NCI-H82 treated with DMSO at 0.1 percent for 48 hours (cell line): ENCODE measurements around the gene SOX18.
A peak's percentile ranks its signal among the peaks of the same experiment; 100 is the strongest.
"Not testable (repeated sequence)": the region's sequence is repeated elsewhere in the genome, so short reads cannot be mapped to it uniquely, and the experiment has no call there.

ENCODE experiments used
- DNase-seq: peaks from one replicate; lab custom pipeline; 2025; ENCODE audit not compliant: unreplicated experiment; lab: John Stamatoyannopoulos, UW

Gene SOX18

DNA sequence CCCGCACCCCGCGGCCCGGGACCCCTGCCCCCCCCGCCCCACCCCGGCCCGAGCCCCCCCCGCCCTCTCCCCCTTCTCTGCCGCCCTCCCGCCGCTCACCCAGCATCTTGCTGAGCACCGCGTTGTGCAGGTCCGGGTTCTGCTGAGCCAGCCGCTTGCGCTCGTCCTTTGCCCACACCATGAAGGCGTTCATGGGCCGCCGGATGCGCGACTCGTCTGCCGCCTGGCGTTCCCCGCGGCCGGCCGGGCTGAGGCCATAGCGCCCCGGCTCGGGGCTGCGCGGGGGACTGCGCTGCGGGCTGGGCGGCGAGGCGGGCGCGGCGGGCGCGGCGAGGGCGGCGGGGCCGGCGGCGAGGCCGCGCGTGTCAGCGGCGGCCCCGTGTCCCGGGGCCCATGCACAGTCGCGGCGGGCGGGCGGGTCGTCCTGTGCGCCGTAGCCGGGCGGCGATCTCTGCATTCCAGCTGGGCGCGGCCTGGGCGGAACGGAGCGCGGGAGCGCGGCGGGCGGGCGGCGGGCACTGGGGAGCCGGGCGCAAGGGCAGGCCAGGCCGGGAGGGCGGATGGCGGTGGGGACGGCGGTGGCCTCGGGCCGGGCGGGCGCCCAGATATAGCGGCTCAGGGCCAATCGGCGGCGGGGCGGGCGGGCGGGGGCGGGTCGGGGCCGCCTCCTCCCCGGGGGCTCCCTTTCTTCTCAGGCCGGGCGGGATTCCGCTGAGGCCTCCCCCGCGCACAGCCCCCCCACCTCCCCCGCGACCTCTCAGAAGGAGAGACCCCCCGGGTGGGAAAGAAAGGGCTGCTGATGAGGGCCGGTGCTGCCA lies at the start of gene SOX18:
Gene SOX18, minus strand, starts transcription at position 580 of the 818 bp plus-strand sequence. Its CDS starts 123 bp downstream, at position 457.
- no peak for DNase-seq

DNA sequence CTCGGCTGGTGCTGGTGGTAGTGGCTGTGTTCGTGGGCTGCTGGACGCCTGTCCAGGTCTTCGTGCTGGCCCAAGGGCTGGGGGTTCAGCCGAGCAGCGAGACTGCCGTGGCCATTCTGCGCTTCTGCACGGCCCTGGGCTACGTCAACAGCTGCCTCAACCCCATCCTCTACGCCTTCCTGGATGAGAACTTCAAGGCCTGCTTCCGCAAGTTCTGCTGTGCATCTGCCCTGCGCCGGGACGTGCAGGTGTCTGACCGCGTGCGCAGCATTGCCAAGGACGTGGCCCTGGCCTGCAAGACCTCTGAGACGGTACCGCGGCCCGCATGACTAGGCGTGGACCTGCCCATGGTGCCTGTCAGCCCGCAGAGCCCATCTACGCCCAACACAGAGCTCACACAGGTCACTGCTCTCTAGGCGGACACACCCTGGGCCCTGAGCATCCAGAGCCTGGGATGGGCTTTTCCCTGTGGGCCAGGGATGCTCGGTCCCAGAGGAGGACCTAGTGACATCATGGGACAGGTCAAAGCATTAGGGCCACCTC lies 49.1 kb upstream of the SOX18 start:
- DNase-seq = no peak

- DNase-seq = no peak
Observed at GRCh38 chr20:64096535-64096934, 47.1 kb upstream of the SOX18 start.

DNA sequence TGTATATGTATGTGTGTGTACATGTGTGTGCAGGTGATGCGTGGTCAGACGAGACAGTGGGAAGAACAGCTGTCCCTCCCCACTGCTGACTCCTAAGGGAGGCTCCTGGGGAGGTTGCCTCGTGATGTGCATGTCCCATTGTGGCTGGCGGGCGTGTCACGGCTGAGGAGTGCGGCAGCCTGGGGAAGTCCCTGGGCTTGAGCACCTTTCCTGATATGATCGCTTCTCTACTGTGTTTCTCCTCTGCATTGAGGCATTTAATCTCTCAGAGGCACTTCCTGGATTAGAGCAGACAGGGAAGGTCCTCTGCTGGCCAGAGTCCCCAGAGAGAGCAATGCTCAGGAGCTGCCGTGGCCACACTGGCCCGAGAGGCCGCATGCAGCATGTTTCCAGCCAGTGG lies 46.5 kb upstream of the SOX18 start:
- no peak for DNase-seq

DNA sequence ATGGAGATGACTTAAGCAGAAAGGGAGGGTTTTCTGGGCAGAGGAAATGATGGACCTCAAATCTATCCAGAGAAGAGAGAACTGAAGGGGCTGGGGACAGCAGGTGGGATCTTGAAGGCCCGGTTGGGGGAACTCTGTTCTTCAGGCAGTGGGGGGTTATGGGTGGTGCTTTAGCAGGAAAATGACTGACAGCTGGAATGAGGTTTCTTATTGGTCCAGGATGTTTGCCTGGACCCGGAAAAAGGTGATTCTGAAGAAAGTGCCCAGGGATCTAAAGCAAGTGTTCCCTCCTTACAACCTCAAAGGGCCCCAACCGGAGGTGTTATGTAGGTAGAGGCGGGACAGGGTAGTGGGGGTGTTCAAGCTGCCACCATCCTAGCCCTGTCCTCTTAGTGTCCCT lies 46.0 kb upstream of the SOX18 start:
- DNase-seq = no peak

- DNase-seq = no peak
Observed at GRCh38 chr20:64093013-64093503, 43.6 kb upstream of the SOX18 start.

GRCh38 chr20:64092258-64093012 lies 43.0 kb upstream of the SOX18 start:
- no peak for DNase-seq

DNA sequence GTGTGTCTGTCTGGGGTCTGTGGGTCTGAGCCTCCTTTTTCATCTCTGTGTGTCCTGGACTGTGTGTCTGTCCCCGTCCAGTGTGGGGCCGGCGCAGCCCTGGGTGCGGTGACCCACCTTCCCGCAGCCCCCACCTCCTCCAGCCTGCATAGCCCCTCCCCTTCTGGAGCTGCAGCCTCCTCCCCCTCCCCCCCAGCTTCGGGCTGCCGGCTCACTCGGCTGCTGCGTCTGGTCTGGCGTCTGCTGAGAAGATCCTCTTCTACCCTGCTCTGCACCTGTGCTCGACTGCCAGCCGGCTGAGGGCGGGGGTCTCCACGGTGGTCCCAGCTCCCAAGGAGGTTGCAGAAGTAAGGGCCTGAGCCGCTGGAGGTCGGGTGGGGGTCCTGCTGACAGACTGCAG lies 42.3 kb upstream of the SOX18 start:
- DNase-seq = peak; percentile 16

DNA sequence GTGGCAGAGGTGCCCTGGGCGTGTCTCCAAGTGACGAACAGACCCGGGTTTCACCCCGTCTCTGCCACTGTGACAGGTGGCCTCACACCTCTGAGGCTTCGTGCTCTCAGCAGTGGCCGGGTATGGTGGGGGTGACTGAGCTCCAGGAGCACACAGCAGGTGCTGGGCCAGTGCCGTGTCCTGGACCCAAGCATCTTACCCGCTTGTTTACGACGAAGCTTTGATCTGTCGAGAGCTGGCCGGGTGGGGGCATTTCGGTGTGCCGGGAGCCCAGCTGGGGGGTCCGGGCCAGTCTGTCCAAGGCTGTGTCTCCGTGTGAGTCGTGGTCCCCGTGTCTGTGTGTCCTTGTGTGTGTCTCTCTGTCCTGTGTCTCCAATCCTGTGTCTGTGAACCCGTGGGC lies 41.9 kb upstream of the SOX18 start:
- no peak for DNase-seq

DNA sequence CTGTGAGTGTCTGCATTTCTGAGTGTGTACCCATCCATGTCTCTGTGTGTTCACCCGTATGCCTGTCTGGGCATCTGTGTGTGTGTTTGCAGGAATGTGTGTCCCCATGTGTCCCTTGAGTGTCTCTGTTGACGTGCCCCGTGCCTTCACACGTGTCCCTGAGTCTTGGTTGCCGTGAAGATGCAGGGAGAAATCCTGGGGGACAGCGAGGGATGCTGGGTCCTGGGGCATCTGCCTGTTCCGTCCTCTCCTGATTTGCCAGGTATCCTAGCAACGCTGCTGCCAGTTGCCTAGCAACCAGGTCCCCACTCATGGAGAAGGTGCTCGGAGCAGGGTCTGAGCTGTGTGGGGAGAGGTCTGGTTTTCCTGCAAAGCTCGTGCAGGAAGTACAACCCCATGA lies 40.7 kb upstream of the SOX18 start:
- DNase-seq = no peak

- DNase-seq = not testable (repeated sequence)
Observed at GRCh38 chr20:64088586-64088985, 39.1 kb upstream of the SOX18 start.

DNA sequence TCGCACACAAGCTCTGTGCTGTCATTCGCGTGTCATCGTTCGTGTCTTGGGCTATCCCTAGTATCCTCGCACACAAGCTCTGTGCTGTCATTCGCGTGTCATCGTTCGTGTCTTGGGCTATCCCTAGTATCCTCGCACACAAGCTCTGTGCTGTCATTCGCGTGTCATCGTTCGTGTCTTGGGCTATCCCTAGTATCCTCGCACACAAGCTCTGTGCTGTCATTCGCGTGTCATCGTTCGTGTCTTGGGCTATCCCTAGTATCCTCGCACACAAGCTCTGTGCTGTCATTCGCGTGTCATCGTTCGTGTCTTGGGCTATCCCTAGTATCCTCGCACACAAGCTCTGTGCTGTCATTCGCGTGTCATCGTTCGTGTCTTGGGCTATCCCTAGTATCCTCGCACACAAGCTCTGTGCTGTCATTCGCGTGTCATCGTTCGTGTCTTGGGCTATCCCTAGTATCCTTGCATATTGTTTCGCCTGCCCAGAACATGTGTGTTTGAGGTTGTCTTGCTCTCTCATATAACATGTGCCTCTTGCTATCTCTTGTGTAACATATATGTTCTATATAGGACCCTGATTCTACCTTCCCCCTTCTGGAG lies 37.9 kb upstream of the SOX18 start:
- not testable (repeated sequence) for DNase-seq

- no peak for DNase-seq
Observed at GRCh38 chr20:64086801-64087200, 37.4 kb upstream of the SOX18 start.

DNA sequence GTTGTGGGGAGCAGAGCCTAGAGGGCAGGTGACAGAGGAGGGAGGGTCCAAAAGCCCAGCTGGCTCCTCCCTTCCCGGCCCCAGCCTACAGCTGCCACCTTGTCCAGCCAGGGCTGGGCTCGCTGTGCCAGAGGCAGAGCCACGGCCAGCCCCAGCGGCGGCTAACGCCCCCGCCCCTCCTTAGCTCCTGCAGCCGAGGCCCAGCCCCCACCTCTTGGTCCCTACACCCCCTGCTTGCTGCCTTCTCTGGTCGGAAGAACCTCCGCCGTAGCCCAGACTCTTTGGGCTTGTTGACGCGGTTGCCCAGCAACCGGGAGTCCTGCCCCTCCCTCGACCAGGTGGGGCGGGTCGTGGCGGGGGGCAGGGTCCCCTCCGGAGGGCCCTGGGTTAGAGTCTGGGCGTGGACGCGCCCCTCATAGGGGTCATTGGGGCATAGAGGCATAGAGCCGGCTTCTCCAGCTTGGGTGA lies 35.3 kb upstream of the SOX18 start:
- DNase-seq = no peak

DNA sequence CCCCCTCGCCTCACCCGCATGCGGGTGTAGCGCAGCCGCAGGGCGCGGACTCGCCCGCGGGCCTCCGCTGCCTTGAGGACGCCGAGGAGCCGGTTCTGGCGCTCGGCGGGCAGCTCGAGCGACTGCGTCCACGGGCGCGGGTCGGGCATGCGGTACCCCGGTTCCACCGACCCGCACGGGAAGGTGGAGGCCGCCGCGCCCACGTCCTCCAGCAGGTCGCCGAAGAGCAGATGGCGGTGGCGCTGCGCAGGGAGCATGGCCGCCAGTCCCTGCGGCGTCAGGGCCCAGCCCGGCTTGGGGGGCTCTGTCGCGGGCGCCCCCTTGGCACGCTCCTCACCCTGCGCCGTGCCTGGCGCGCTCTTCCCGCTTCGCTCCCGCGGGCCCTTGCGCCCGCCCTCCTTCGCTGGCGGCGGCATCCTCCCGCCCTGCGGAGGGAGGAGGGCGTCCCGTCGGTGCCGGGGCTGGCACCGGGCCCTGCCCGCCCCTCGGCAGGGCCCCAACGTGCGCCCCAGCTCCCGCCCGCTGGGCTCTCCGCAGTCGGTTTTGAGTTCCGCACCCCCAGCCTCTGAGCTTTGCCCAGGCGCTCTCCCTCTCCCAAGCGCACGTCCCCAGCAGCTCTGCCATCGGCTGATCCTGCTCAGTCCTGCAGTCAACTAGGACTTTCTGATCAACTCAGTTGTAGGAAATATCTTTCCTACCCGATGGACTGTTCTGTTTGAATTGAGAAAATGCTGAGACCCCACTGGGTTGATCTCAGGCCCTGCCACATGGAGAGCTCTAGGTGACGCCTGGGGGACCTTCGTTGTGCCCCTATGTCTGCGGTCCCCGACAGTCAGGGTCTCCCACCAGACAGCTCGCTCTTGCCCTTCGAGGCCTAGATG lies 34.6 kb upstream of the SOX18 start, which contains the start of gene LKAAEAR1:
Gene LKAAEAR1, minus strand, starts transcription at position 595 of the 881 bp plus-strand sequence. Its CDS starts 179 bp downstream, at position 416.
- DNase-seq = no peak

- peak; percentile 62 for DNase-seq
Observed at GRCh38 chr20:64083378-64083803, 34.0 kb upstream of the SOX18 start.

DNA sequence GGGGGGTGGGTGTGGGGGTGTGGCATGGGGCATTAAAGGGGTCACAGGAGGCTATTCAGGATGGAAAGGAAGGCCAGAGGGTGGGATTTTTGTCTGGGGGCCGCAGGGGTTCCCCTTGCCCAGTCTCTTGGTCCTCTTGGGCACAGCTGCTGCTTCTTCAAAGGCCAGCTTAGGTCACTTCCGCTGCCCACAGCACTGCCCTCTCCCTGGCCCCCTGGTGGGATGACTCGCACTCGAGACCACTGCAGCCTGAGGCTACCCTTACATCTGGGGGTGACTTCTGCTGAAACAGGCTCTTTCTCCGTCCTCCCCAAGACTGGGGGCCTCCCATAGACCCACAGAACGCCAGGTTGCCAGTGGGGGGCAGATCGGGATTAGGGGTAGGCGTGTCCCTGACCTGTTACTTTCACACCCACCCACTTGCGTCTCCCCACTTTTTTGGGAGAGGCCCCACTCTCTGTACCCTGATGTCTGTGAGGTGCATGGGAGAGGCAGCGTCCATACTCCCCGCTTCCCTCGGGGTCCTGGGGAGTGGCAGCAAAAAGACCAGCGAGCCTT lies 33.5 kb upstream of the SOX18 start:
- DNase-seq = no peak

- DNase-seq = no peak
Observed at GRCh38 chr20:64082126-64082731, 32.8 kb upstream of the SOX18 start.

DNA sequence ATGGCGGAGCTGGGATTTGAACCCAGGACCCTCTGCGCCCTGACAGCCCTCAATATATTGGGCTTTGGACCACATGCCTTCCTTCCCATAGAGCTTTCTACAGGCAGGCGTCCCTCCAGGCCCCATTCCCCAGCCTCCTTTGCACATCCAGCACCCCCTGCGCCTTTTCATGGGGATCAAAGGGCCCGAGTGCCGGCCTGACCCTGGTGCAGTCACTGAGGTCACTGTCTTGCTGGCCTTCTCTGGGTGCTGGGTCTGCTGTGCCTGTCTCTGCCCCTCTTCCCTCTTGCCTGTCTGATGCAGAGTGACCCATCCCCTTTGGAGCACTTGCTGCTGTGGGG lies 32.2 kb upstream of the SOX18 start:
- DNase-seq = no peak
